ENCODE data around the gene TOPAZ1.

- no peak for TF ChIP-seq CTCF (conservative IDR thresholded peaks at IDR 0.05 in 1 of 2, IDR thresholded peaks at IDR 0.05 in 1 of 2; ENCODE audit: extremely low read depth in 1 of 2, insufficient read depth in 1 of 2, low read depth in 1 of 2, low read length in 2 of 2)
- TF ChIP-seq EZH2 (IDR thresholded peaks at IDR 0.05; ENCODE audit: borderline replicate concordance, low read length) = no peak
Observed at GRCh38 chr3:44342176-44342790, 100.6 kb downstream of the TOPAZ1 start.
